Astrocyte (in vitro differentiated cells and primary cell): Measurements from ENCODE around the gene CEACAM16. TPM values are rescaled to one million over a fixed set of nuclear protein-coding genes. Genes with fewer than 3 reads are reported as not detected.
A peak's percentile ranks its signal among the peaks of the same experiment; 100 is the strongest.
"Not testable (repeated sequence)": the region's sequence is repeated elsewhere in the genome, so short reads cannot be mapped to it uniquely, and the experiment has no call there.

Experiments used
- DNase-seq: peaks from one replicate; pipeline ENCODE4 v3.0.0-alpha.2; 2010; ENCODE audit warnings: low read depth
- FAIRE-seq: peaks from 2 replicates; lab custom pipeline; 2011; peaks lifted over from hg19 to GRCh38; lab: Jason Lieb, UNC
- H2AFZ ChIP-seq: 2 replicates; pipeline ENCODE4 v1.6.0; 2012; ENCODE audit warnings: low read depth, low read length, inconsistent platforms
- H3K27ac ChIP-seq: 2 replicates; pipeline ENCODE4 v1.5.1; 2011; ENCODE audit warnings: low read depth, low read length, inconsistent platforms
- H3K27me3 ChIP-seq: 2 replicates; pipeline ENCODE4 v1.6.0; 2011; ENCODE audit warnings: low read length, inconsistent platforms; ENCODE audit not compliant: insufficient read depth
- H3K36me3 ChIP-seq: 2 replicates; pipeline ENCODE4 v1.5.1; 2011; ENCODE audit warnings: low read length, inconsistent platforms; ENCODE audit not compliant: insufficient read depth
- H3K4me1 ChIP-seq: 2 replicates; pipeline ENCODE4 v1.5.1; 2011; ENCODE audit warnings: low read length, inconsistent platforms; ENCODE audit not compliant: insufficient read depth
- H3K4me2 ChIP-seq: 2 replicates; pipeline ENCODE4 v1.6.0; 2012; ENCODE audit warnings: low read length, inconsistent platforms
- H3K4me3 ChIP-seq: 2 replicates; pipeline ENCODE4 v1.5.1; 2011; ENCODE audit warnings: low read depth, mild to moderate bottlenecking, low read length, inconsistent platforms; ENCODE audit not compliant: insufficient read depth
- H3K79me2 ChIP-seq: 2 replicates; pipeline ENCODE4 v1.6.0; 2012; ENCODE audit warnings: mild to moderate bottlenecking, low read length, inconsistent platforms; ENCODE audit not compliant: insufficient read depth
- H3K9ac ChIP-seq: 2 replicates; pipeline ENCODE4 v1.6.0; 2012; ENCODE audit warnings: mild to moderate bottlenecking, low read length, inconsistent platforms
- H3K9me3 ChIP-seq: 2 replicates; pipeline ENCODE4 v1.5.1; 2012; ENCODE audit warnings: low read depth, mild to moderate bottlenecking, low read length, inconsistent platforms; ENCODE audit not compliant: insufficient read depth
- H4K20me1 ChIP-seq: 2 replicates; pipeline ENCODE4 v1.6.0; 2012; ENCODE audit warnings: low read length, inconsistent platforms; ENCODE audit not compliant: insufficient read depth
- H3K27ac Mint-ChIP-seq: one replicate; pipeline ENCODE4 v1.8.0; 2021; ENCODE audit warnings: mild to moderate bottlenecking, mixed read lengths; ENCODE audit not compliant: unreplicated experiment
- H3K27me3 Mint-ChIP-seq: one replicate; pipeline ENCODE4 v1.8.0; 2021; ENCODE audit warnings: low read depth, mixed read lengths; ENCODE audit not compliant: unreplicated experiment
- H3K36me3 Mint-ChIP-seq: one replicate; pipeline ENCODE4 v1.8.0; 2021; ENCODE audit warnings: low read depth, mixed read lengths; ENCODE audit not compliant: unreplicated experiment
- H3K4me1 Mint-ChIP-seq: one replicate; pipeline ENCODE4 v1.8.0; 2021; ENCODE audit warnings: low read depth, mixed read lengths; ENCODE audit not compliant: unreplicated experiment
- H3K4me3 Mint-ChIP-seq: one replicate; pipeline ENCODE4 v1.8.0; 2021; ENCODE audit warnings: mild to moderate bottlenecking, moderate library complexity, mixed read lengths; ENCODE audit not compliant: unreplicated experiment
- H3K9me3 Mint-ChIP-seq: one replicate; pipeline ENCODE4 v1.8.0; 2021; ENCODE audit warnings: mild to moderate bottlenecking, mixed read lengths; ENCODE audit not compliant: unreplicated experiment
- CTCF ChIP-seq: IDR thresholded peaks from 2 replicates; pipeline ENCODE4 v1.5.1; 2011; ENCODE audit warnings: low read depth, mild to moderate bottlenecking, inconsistent platforms, low read length, moderate library complexity; ENCODE audit not compliant: insufficient read depth
- EZH2 ChIP-seq: IDR thresholded peaks from 2 replicates; pipeline ENCODE4 v1.6.1; 2012; ENCODE audit warnings: mild to moderate bottlenecking, low read length, inconsistent platforms; ENCODE audit not compliant: insufficient read depth
- total RNA-seq: library from RNA; stranded (reverse); gene quantifications from 2 replicates; pipeline ENCODE4 v1.2.1, GENCODE V29; 2021

The CEACAM16 gene
- total RNA-seq, 1 donor from 2014 or later = 0.14 TPM

- Histone ChIP-seq H2AFZ (no peak overlapping the region), H3K27ac (no peak overlapping the region)
- no peak overlapping the region for H3K27ac Mint-ChIP-seq
Measured at GRCh38 chr19:44717603-44718002, 18.7 kb downstream of the CEACAM16 start.

GRCh38 chr19:44718441-44719261 is 19.7 kb downstream of the CEACAM16 start:
- H3K4me1 ChIP-seq = peaks cover 18% of the 10 kb centered on the region
- H3K9ac ChIP-seq = peak overlapping the region; percentile 61
- no peaks in the 10 kb centered on the region for H4K20me1 ChIP-seq
- TF ChIP-seq EZH2 (no peak), CTCF (no peak)
- peaks cover 4% of the 10 kb centered on the region for H3K9me3 Mint-ChIP-seq
- H3K27me3 Mint-ChIP-seq = peaks cover 2% of the 10 kb centered on the region
- FAIRE-seq (no peak), DNase-seq (peak; percentile 54)
- H3K27ac Mint-ChIP-seq = peak overlapping the region; percentile 93
- H3K4me3 ChIP-seq = no peak overlapping the region
- no peaks in the 10 kb centered on the region for H3K79me2 ChIP-seq
- H3K27ac ChIP-seq = peak overlapping the region; percentile 48
- no peaks in the 10 kb centered on the region for H3K27me3 ChIP-seq
- peak overlapping the region; percentile 40 for H3K4me3 Mint-ChIP-seq
- peak overlapping the region; percentile 77 for H2AFZ ChIP-seq
- H3K4me1 Mint-ChIP-seq = peaks cover 8% of the 10 kb centered on the region
- no peaks in the 10 kb centered on the region for H3K36me3 ChIP-seq
- no peaks in the 10 kb centered on the region for H3K36me3 Mint-ChIP-seq
- H3K4me2 ChIP-seq = peak overlapping the region; percentile 81
- H3K9me3 ChIP-seq = peaks cover 3% of the 10 kb centered on the region

More at GRCh38 chr19:44717603-44718002, 18.7 kb downstream of the CEACAM16 start:
- DNase-seq (no peak), FAIRE-seq (no peak)
- TF ChIP-seq CTCF (no peak), EZH2 (no peak)
- Histone ChIP-seq H3K9ac (no peak overlapping the region), H3K79me2 (no peaks in the 10 kb centered on the region), H3K4me3 (no peak overlapping the region), H3K4me1 (peaks cover 17% of the 10 kb centered on the region), H3K36me3 (no peaks in the 10 kb centered on the region), H3K9me3 (peaks cover 3% of the 10 kb centered on the region), H4K20me1 (no peaks in the 10 kb centered on the region), H3K27me3 (no peaks in the 10 kb centered on the region), H3K4me2 (no peak overlapping the region)
- no peaks in the 10 kb centered on the region for H3K36me3 Mint-ChIP-seq
- peaks cover 2% of the 10 kb centered on the region for H3K27me3 Mint-ChIP-seq
- H3K4me3 Mint-ChIP-seq = no peak overlapping the region
- peaks cover 8% of the 10 kb centered on the region for H3K4me1 Mint-ChIP-seq
- peaks cover 4% of the 10 kb centered on the region for H3K9me3 Mint-ChIP-seq

GRCh38 chr19:44719262-44719701 is 20.3 kb downstream of the CEACAM16 start:
- Mint-ChIP-seq H3K9me3 (peaks cover 4% of the 10 kb centered on the region), H3K27me3 (peaks cover 2% of the 10 kb centered on the region), H3K4me1 (peaks cover 13% of the 10 kb centered on the region), H3K4me3 (peak overlapping the region; percentile 20), H3K36me3 (no peaks in the 10 kb centered on the region), H3K27ac (no peak overlapping the region)
- Histone ChIP-seq H3K9ac (no peak overlapping the region), H3K36me3 (no peaks in the 10 kb centered on the region), H3K9me3 (peaks cover 3% of the 10 kb centered on the region), H4K20me1 (no peaks in the 10 kb centered on the region), H2AFZ (peak overlapping the region; percentile 77), H3K4me2 (peak overlapping the region; percentile 81), H3K79me2 (no peaks in the 10 kb centered on the region), H3K4me3 (no peak overlapping the region), H3K4me1 (peaks cover 22% of the 10 kb centered on the region), H3K27me3 (no peaks in the 10 kb centered on the region), H3K27ac (no peak overlapping the region)
- no peak for FAIRE-seq
- DNase-seq = no peak
- TF ChIP-seq EZH2 (no peak), CTCF (no peak)

GRCh38 chr19:44720396-44720795 is 21.4 kb downstream of the CEACAM16 start:
- H3K79me2 ChIP-seq, H3K27ac Mint-ChIP-seq, H3K4me3 ChIP-seq, H3K27me3 ChIP-seq, DNase-seq, FAIRE-seq, H3K9ac ChIP-seq, H3K4me2 ChIP-seq, H3K27ac ChIP-seq, H3K36me3 ChIP-seq, H3K27me3 Mint-ChIP-seq, H3K36me3 Mint-ChIP-seq, H2AFZ ChIP-seq, H3K9me3 Mint-ChIP-seq, H3K4me3 Mint-ChIP-seq, H4K20me1 ChIP-seq, H3K9me3 ChIP-seq: not testable (repeated sequence)
- H3K4me1 ChIP-seq = peaks cover 32% of the 10 kb centered on the region
- peaks cover 19% of the 10 kb centered on the region for H3K4me1 Mint-ChIP-seq
